Hematopoietic multipotent progenitor cell treated with erythropoietin and hydrocortisone succinate and interleukin-3 and kit ligand, for 15 days (in vitro differentiated cells): ENCODE results near the gene MS4A10.
"Not testable (repeated sequence)": the region's sequence is repeated elsewhere in the genome, so short reads cannot be mapped to it uniquely, and the experiment has no call there.

Source experiments
- DNase-seq: peaks from one replicate; pipeline ENCODE4 v3.0.0-alpha.2; 2015; ENCODE audit warnings: low spot score

The MS4A10 gene

GRCh38 chr11:60785136-60785535, at the start of gene MS4A10:
TSS of gene MS4A10 (plus strand) at chr11:60785333. CDS start at chr11:60790336, 5,003 bp downstream.
- DNase-seq: no peak

- no peak for DNase-seq
Measured at GRCh38 chr11:60739114-60739513, 46.0 kb upstream of the MS4A10 start.

GRCh38 chr11:60740573-60740972, 44.6 kb upstream of the MS4A10 start:
- no peak for DNase-seq

- no peak for DNase-seq
Measured at GRCh38 chr11:60741421-60741820, 43.7 kb upstream of the MS4A10 start.

GRCh38 chr11:60743058-60743457, 42.1 kb upstream of the MS4A10 start:
- DNase-seq: no peak

- no peak for DNase-seq
Measured at GRCh38 chr11:60744114-60744513, 41.0 kb upstream of the MS4A10 start.

- no peak for DNase-seq
Measured at GRCh38 chr11:60747359-60747873, 37.7 kb upstream of the MS4A10 start.

- DNase-seq: no peak
Measured at GRCh38 chr11:60748225-60748624, 36.9 kb upstream of the MS4A10 start.

GRCh38 chr11:60748821-60749220, 36.3 kb upstream of the MS4A10 start:
- no peak for DNase-seq

GRCh38 chr11:60750911-60751310, 34.2 kb upstream of the MS4A10 start:
- no peak for DNase-seq

- DNase-seq: no peak
Measured at GRCh38 chr11:60753309-60753708, 31.8 kb upstream of the MS4A10 start.

- DNase-seq: no peak
Measured at GRCh38 chr11:60754887-60755286, 30.2 kb upstream of the MS4A10 start.

- no peak for DNase-seq
Measured at GRCh38 chr11:60756307-60757032, 28.7 kb upstream of the MS4A10 start, which contains the start of gene MS4A15. TSS of gene MS4A15 (plus strand) at chr11:60756867. CDS start at chr11:60763734, 6,867 bp downstream.

GRCh38 chr11:60757231-60757800, 27.8 kb upstream of the MS4A10 start:
- DNase-seq: no peak

GRCh38 chr11:60758671-60759070, 26.5 kb upstream of the MS4A10 start:
- not testable (repeated sequence) for DNase-seq

GRCh38 chr11:60759438-60760225, 25.5 kb upstream of the MS4A10 start:
- DNase-seq: not testable (repeated sequence)

GRCh38 chr11:60761436-60762190, 23.5 kb upstream of the MS4A10 start:
- DNase-seq: no peak

- DNase-seq: no peak
Measured at GRCh38 chr11:60762851-60763691, 22.1 kb upstream of the MS4A10 start.

GRCh38 chr11:60763692-60764369, 21.3 kb upstream of the MS4A10 start:
- no peak for DNase-seq

GRCh38 chr11:60764879-60765278, 20.3 kb upstream of the MS4A10 start:
- DNase-seq: no peak
